Testis (tissue), 2 donors: ENCODE results near the gene LRFN5.

Experiments used
- CTCF ChIP-seq, 3 experiments: fragments of 450-650 bp in 2 of 3; fragments of 200-600 bp in 1 of 3; sonication (generic) in 1 of 3; IDR thresholded peaks; one replicate each; pipeline ENCODE4 v1.5.1; 2016 to 2019; ENCODE audit warnings: antibody characterized with exemption in 3 of 3, mild to moderate bottlenecking in 2 of 3, moderate library complexity in 1 of 3
- POLR2A ChIP-seq: fragments of 450-650 bp; IDR thresholded peaks from one replicate; pipeline ENCODE4 v1.6.1; 2017; ENCODE audit warnings: antibody characterized with exemption, mild to moderate bottlenecking, moderate library complexity

- TF ChIP-seq POLR2A (no peak), CTCF (IDR thresholded peaks at IDR 0.05) (no peak)
Observed at GRCh38 chr14:41782511-41782910, 175.8 kb downstream of the LRFN5 start.
